ENCODE measurements around the gene LRP2. TPM values are rescaled to one million over a fixed set of nuclear protein-coding genes. Genes with fewer than 3 reads are reported as not detected.
A peak's percentile ranks its signal among the peaks of the same experiment; 100 is the strongest.

Gene LRP2
- total RNA-seq, 1 experiment from 2014 or later: 0.59 TPM

GRCh38 chr2:169146220-169146619, 216.1 kb downstream of the LRP2 start:
- H3K36me3 Mint-ChIP-seq: no peaks in the 10 kb centered on the region
- TF ChIP-seq ARID4B (CRISPR knock-in tag; IDR thresholded peaks at IDR 0.05; ENCODE audit: borderline replicate concordance) (no peak), ZNF138 (CRISPR knock-in tag; conservative IDR thresholded peaks at IDR 0.05) (no peak)
- DNase-seq (ENCODE audit: low spot score) (no peak), ATAC-seq (no peak)
- POLR2A ChIA-PET: no interaction called here
- no peak overlapping the region for H3K4me3 Mint-ChIP-seq
- H3K9me3 Mint-ChIP-seq: no peaks in the 10 kb centered on the region
- H3K4me1 Mint-ChIP-seq: peaks cover 8% of the 10 kb centered on the region
- H3K27me3 Mint-ChIP-seq (ENCODE audit: low read depth): no peaks in the 10 kb centered on the region
- CTCF ChIA-PET: no interaction called here
- H3K27ac Mint-ChIP-seq: no peak overlapping the region

- no peak for TF ChIP-seq GRHL2 (CRISPR knock-in tag; IDR thresholded peaks at IDR 0.05; ENCODE audit: insufficient replicate concordance, severe bottlenecking)
- TF ChIP-seq ZNF423 (CRISPR knock-in tag; IDR thresholded peaks at IDR 0.05): no peak
- TF ChIP-seq ZNF263 (CRISPR knock-in tag; IDR thresholded peaks at IDR 0.05; ENCODE audit: low read depth): no peak
- no peak for TF ChIP-seq GTF2I (CRISPR knock-in tag; conservative IDR thresholded peaks at IDR 0.05)
- no peak for TF ChIP-seq ZNF219 (CRISPR knock-in tag; IDR thresholded peaks at IDR 0.05; ENCODE audit: borderline replicate concordance)
- no peak for TF ChIP-seq TCF7 (CRISPR knock-in tag; IDR thresholded peaks at IDR 0.05; ENCODE audit: low read depth)
- no peak for TF ChIP-seq ZSCAN18 (CRISPR knock-in tag; IDR thresholded peaks at IDR 0.05)
- no peak for TF ChIP-seq ZBTB43 (CRISPR knock-in tag; IDR thresholded peaks at IDR 0.05)
- TF ChIP-seq ZNF232 (CRISPR knock-in tag; IDR thresholded peaks at IDR 0.05): no peak
- TF ChIP-seq PREB (CRISPR knock-in tag; IDR thresholded peaks at IDR 0.05; ENCODE audit: borderline replicate concordance): no peak
- ATAC-seq (no peak), DNase-seq (ENCODE audit: low spot score) (no peak)
- peaks cover 30% of the 10 kb centered on the region for H3K4me1 Mint-ChIP-seq
- no peaks in the 10 kb centered on the region for H3K36me3 Mint-ChIP-seq
- no peak overlapping the region for H3K27ac Mint-ChIP-seq
- no peaks in the 10 kb centered on the region for H3K27me3 Mint-ChIP-seq (ENCODE audit: low read depth)
- CTCF ChIA-PET: interaction anchor here (0.8 to 6.9 kb wide), 4 partner anchors 11 to 34 kb away, joined by 4 to 90 read pairs (median 12); no protein-coding TSS in a partner anchor
- H3K4me3 Mint-ChIP-seq: no peak overlapping the region
- POLR2A ChIA-PET: no interaction called here
- no peaks in the 10 kb centered on the region for H3K9me3 Mint-ChIP-seq
Measured at GRCh38 chr2:169143998-169144397, 218.3 kb downstream of the LRP2 start.

GRCh38 chr2:169141713-169142352, 220.5 kb downstream of the LRP2 start:
- ChIA-PET CTCF (interaction anchor here (0.7 to 6.9 kb wide), 23 partner anchors 8 to 195 kb away, joined by 3 to 90 read pairs (median 3); no protein-coding TSS in a partner anchor), POLR2A (no interaction called here)
- no peak overlapping the region for H3K4me3 Mint-ChIP-seq
- no peaks in the 10 kb centered on the region for H3K36me3 Mint-ChIP-seq
- DNase-seq (ENCODE audit: low spot score) (peak; percentile 78), ATAC-seq (peak; percentile 74)
- no peaks in the 10 kb centered on the region for H3K27me3 Mint-ChIP-seq (ENCODE audit: low read depth)
- H3K4me1 Mint-ChIP-seq: peaks cover 43% of the 10 kb centered on the region
- H3K27ac Mint-ChIP-seq: no peak overlapping the region
- TF ChIP-seq AR (CRISPR knock-in tag; IDR thresholded peaks at IDR 0.05): no peak
- peak; percentile 79 for TF ChIP-seq CTCF (IDR thresholded peaks at IDR 0.05)
- no peaks in the 10 kb centered on the region for H3K9me3 Mint-ChIP-seq

Data from WTC11 (cell line).